Measurements from ENCODE around the gene MEFV.

The MEFV gene

DNA sequence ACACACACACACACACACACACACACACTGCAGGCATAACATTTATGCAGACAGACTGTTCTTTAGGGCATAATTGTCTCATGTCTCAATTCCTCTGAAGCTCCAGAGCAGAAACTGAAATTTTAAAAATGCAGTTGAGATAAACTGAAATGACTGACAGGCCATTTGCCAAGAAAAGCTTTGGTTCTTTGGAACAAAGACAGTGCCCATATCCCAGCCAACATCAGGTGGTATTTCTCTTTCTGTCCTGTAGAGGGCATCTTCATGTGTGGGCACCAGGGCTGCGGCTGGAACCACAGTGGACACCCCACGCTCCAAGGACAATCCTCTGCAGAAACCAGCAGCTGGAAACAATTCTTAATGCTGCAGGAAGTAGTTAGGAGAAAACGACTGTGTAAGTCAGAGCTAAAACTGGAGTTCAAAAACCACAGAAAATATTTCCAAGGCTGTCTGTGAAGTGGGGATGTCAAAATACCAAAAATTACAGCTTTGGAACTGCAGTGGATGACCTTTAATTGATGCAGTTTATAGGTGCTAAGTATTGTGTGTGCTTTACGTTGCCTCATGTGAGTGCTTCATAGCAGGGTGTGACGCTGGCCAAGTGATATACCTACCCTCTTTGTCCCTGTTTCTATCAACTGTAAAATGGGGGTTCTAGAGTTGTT, 10.6 kb upstream of the MEFV start:
- no peak for FAIRE-seq

DNA sequence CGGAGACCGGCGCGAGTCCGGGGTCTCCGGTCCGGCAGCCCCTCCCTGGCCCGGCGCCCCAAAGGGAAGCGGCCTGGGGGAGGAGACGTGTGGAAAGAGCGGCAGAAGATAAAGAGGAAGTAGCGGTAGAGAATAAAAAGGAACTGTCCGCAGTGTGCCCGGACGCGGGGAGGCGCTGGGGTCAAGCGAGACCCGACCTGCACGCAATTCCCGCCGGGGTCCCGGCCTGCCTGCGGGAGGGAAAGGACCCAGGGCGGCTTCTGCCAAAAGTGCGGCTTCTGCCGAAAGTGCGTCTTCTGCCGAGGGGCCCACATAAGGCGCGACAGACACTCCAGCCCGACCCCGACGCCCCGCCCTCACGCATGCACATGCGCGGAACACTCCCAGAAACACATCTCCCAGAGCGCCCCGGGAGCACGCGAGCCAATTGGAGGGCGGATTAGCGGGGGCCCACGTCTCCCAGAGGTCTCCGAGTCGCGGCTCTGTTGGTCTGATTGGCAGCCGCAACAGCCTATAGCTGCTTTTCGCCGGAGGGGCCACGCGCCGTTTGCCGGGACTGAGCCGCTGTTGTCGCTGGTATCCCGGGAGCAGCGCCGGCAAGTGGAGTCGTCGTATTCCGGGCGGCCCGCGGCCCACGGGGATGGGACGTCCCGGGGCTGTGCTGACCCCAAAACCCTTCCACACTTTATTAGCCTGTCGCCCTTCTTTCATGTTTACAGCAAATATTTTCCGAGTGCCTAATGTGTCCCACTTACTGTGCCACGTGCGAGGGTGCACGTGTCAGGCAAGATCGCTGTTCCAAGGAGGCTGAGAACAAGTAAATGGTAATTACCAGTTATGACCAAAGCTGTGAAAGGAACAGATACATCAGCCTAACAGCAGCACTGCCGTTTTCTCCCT, 8.0 kb upstream of the MEFV start:
- peak; percentile 86 for FAIRE-seq

DNA sequence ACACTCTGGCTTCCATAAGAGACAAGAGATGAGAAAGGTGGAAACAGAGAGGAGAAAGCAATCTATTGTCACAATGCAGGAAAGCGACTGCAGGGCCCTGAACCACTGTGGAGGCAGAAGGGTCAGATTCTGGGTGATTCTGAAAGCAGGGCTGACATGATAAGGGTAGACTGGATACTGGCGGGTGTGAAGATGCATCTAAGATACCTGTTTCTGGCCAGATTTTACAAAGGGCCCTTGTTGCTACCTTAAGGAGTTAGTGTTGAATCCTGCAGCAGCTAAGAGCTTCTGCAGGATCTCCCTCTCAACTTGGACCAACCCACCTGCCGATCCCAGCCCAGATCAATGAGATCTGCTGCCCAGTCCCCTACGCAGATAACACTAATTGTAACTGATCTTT, 6.1 kb upstream of the MEFV start:
- FAIRE-seq = no peak

DNA sequence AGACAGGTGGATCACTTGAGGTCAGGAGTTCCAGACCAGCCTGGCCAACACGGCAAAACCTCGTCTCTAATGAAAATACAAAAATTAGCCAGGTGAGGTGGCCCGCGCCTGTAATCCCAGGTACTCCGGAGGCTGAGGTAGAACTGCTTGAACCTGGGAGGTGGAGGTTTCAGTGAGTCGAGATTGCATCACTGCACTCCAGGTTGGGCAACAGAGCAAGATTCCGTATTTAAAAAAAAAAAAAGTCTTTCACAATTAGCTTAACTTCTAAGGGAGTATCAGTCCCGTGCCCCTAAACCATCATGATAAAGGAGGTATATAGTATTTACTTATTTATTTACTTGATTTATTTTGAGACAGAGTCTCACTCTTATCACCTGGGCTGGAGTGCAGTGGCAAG, 3.4 kb upstream of the MEFV start:
- no peak for FAIRE-seq

DNA sequence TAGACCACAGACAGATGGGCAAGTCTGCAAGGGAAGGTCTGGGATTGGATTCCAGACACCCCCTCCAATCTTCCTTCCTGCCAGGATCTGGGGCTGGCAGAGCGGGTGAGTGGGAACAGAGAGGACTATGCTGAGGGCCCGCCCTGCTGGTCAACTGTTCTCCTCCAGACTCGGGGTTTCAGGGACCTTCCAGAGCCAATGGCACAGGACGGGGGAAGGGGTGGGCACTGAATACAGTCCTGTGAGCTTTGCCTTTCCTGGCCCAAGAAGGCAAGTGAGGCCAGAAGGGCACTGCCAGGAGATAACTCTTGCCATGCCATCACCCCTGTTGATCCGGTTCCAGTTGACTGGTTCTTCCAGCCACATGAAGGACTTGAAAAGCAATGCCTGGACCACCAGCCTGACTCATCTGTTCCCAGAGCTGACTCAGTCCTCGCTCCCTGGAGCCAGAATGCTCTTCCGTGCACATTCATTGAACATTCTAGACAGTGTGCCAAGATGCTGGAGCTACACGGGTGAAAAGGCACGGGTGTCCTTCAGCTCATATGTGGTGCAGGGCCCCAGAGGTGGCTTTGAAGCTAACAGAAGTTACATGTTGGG, 533 bp upstream of the MEFV start:
- FAIRE-seq = no peak

DNA sequence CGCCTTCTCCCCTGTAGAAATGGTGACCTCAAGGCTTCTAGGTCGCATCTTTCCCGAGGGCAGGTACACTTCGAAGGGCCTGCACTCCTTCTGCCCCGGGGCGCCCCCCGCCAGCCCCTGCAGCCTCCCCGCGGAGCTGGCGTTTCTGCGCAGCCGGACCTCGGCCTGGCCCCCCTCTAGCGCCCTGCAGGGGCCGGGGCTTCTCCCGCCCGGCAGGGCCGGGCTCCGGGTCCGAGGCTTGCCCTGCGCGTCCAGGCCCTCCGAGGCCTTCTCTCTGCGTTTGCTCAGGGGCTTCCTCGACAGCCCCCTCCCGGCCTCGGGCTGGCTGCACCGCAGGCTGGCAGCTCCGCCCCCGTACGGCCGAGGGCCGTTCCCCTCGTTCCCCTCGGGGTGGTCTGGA, 2.1 kb downstream of the MEFV start:
- FAIRE-seq = no peak

DNA sequence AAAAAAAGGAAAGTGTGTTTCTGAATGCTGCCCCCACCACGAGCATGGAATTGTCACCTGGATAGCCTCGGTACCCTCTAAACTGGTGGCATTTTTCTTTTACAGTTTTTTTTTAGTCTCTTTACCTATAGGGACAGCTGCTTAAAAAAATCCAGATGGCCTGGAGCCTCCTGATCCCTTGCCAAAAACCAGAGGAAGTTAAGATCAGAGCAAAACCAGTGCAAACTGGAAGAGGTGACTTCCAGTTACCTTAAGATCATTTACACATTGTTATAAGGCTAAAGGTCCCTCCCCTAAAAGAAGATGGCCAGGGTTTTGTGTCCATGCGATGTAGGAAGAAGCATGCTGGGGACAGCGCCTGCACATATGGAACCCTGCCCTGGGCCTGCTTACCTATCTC, 3.5 kb downstream of the MEFV start:
- FAIRE-seq = no peak

DNA sequence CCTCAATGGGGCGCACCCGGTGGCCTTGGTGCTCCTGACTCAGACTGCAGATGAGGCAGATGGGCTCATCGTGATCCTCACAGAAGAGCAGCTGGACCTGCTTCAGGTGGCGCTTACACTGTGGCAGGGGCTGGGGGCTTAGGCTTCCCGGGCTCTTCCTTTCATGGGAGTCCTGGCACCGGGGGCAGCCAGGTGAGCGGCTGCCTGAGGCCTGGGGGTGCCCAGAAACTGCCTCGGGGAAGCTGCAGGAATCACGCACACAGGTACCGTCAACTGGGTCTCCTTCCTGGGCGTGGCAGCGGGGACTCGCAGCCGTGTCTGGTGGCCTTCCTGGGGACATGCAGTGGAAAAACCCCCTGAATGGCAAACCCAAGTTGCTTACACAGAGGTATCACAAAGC, 7.0 kb downstream of the MEFV start:
- FAIRE-seq = no peak

DNA sequence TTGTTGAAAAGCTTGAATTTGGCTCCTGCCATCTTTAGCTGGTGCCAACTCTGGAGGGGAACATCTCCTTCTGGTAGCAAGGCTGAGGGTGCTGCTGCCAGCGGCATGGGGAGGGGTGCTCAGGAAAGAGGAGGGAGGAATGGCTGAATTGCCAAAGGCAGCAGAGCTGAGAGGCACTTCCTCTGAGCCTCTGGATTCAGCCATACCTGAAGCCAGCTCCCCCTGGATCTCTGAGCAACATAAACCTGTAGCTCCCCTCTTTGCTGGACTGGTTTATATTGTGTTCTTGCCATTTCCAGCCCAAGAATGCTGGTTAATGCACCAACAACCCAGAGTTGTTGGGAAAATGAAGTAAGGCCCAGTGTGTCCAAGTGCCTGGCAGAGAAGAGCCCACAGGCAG, 7.4 kb downstream of the MEFV start:
- FAIRE-seq = no peak

DNA sequence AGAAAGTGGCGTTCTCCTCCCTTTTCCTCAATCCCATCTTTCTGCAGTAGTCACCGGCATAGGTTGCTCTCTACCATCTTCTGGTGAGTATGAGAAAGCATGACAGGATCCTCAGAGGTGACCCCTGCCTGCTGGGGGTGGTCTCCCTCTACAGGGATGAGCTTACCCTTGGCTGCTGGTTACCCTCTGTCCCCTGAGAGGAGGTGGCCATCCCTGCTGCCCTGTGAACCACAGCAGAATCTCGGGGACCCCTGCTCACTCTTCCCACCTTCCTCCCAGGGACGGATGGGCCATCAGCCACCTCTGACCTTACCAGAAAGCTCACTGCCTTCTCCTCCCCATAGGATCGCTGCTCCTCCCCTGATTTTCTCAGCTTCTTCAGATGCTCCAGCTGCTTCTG, 7.8 kb downstream of the MEFV start:
- no peak for FAIRE-seq

DNA sequence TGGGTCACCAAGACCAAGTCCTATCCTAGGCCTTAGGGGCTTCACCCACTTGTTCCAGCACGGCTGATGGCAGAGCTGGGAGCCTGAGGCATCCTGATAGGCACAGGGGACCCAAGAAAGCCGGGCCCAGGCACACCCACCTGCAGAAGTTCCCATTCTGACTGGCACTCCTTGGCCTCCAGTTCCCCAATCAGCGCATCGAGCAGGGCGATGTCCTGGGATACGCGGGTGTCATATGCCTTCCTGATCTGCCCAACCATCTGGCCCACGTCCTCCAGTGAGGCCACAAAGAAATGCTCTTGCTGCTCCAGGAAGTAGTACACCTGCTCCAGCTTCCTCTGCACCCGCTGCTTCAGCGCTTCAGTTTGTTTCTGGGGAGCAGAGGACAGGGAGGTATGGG, 9.6 kb downstream of the MEFV start:
- FAIRE-seq = no peak

DNA sequence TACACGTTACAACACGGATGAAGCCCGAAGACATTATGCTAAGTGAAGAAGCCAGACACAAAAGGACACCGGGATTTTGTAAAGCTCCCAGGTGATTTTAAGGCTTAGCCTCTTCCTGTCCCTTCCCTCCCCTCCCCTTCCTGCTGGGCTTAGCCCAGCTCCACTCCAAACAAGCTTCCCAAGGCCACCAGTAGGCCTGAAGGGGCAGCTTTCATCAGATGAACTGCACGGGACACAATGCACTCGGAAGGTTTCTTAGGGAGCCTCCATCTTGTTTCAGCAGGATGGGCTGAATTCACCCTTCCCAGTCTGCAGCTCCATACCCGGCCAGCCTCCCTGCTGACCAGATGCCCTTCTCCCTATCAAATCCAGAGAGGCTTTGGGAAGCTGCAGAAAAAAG, 10.4 kb downstream of the MEFV start:
- no peak for FAIRE-seq

DNA sequence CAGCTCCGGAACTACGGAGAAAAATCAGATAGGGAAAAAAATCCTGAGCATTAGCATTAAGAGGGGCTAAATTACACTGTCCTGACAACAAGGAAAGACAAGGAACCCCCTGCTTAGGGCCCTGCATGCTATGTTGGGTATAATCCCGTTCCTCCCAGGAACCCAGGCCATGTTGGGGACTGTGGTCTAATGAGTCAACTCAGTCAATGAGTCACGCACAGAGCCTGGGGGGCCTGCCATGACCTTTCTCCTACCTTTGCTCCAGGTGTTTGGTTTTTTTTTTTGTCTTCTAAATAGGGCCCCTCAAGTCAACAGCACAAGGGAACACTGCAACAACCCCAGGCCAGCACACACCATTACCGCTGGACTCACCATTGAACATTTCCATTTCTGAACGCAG, 12.6 kb downstream of the MEFV start:
- FAIRE-seq = no peak

DNA sequence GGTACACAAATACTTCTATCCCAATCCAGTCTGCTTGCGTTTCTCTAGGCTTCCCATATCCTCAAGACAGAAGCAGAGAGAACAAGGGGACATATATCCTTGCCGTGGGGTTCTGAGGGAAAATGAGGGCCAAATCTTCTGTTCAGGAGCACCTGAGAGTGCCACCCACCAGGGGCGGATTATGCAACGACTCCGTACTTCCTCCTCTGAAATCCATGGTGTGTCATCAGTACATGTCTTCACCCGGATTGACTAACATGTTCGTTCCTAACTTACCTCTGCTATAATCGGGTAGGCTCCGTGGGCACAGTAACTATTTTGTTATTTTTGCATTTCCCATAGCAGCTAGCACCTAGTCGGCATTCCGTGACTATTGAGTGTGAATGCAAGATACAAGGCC, 13.7 kb downstream of the MEFV start:
- no peak for FAIRE-seq

DNA sequence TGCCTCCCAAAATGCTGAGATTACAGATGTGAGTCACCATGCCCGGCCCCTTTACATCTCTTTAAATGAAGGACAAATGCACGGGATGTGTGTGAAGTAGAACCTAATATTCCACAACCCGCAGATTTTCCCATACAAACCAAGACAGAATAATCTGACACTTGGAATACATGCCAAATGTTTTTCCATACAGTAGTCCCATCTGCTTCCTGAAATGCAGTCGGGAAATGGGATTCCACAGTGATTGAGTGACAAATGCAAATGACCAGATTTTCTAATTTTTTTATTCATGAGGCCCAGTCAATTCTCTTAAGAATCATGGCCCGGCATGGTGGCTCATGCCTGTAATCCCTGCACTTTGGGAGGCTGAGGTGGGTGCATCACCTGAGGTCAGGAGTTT, 14.7 kb downstream of the MEFV start:
- no peak for FAIRE-seq

DNA sequence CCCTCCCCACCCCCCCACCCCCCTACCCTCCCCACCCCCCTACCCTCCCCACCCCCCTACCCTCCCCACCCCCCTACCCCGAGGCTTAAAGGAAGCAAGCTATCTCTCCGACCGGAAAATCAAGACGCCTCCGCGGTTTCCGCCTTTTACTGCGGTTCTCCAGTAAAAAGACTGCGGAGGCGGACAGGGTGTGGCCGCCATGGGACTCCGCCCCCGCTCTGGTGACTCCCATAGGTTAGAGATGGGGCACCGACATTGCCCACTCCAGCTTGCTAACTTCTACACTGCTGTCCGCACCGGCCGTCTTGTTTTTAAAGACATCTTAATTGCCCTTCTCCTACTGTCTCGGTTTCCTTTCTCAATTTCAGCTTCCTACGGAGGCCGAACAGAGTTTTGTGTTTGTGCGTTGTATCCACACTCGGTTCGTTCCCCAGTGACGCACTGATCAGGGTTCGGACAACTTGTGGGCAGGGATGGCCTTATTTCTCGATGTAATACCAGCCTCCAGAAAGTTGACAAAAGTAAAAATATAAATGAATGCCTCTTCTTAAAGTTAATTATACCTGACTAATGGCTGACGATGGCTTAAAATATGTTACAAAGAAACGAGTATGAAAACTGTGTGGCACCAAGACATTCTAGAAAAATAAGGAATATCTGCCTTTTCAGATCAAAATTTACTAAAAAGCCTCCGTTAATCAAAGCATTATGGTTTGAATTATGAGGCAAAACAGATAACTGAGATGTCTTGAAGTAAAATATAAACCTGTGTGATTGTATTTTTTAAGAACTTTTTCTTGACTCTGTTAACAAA, 20.4 kb downstream of the MEFV start:
- no peak for FAIRE-seq

DNA sequence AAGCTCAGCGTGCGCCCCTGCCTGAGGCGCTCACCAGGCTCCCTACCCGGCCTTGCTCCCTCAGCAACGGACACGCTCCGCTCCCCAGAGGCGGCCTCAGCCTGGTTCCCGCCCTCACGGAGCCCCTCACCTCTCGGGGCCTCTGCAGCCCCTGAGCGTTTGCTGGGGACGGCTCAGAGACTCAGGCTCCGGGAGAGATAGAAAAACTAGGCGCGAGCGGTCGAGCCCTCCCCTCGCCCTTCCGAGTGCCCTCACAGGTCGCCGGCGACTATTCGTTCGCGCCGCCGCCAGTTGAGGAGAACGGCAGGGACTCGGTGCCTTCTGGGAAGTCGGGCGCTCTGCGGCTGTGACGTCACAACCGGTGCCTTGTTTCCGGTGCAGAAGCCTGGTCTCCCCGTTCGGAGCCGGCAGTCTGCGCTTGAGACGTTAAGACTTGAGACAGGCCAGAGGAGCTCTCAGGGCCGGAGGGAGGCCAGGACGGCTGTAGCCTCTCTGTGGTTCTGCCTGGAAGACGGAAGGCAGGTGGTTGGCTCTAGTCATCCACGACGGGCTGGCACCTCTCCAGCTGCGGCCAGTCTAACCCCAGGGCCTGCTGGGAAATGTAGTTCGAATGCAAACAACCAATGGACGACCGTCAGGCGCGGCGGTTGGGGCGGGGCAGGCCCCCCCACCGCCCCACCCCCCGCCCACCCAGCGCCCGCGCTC, 21.4 kb downstream of the MEFV start, which contains the start of gene ZNF200:
Gene ZNF200 (minus strand): TSS at position 302 of the 705 bp plus-strand sequence. CDS start 1,403 bp downstream, outside the sequence.
- no peak for FAIRE-seq

DNA sequence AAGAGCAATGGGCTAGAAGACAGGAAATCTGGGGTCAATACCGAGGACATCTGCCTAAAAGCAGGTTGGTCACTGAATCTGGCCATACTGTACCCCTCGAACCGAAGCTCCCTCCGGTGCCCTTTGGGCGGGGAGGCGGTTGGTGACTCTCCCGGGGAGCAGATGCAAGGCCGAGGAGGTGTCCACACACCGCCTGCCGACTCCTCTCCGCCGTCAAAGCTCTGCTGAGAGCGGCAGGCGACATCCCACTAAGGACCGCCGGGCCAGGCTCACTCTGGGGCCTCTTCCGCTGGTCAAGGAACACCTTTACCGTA, 21.9 kb downstream of the MEFV start:
- no peak for FAIRE-seq

DNA sequence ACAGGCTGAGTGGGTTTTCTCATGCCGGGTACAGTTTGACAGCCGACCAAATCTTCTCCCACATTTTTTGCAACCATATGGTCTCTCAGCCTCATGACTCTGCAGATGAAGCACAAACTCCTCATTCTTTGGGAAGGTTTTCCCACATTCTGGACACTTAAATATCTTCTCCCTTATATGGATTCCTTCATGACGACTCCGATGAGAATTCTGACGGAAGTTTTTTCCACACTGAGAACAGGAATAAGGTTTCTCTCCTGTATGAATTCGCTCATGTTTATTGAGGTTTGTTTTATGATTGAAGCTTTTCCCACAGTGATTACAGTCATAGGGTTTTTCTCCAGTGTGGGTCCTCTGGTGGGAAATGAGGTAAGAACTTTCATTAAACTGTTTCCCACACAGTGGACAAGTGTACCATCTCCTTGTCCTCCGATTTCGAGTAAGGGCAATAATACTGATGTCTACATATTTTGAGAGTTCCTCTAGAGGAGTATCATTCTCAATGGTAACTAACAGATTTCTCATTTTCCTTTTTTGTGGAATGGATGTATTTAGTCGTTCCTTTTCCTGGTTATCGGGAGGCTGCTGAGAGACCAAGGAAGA, 32.4 kb downstream of the MEFV start:
- no peak for FAIRE-seq

DNA sequence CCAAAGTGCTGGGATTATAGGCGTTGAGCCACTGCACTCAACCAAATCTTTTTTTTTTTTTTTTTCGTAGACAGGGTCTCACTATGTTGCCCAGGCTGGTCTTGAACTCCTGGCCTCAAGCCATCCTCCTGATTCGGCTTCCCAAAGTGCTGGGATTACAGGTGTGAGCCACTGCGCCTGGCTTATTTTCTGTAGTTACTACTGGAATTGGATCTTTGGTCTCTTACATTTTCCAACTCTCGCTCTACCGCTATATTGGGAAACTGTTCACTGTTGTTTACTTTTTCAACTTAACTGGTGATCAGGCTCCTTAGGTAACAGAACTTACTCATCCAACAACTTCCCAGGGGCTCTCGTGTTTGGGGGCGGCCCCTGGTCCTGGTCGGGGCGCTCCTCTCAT, 35.6 kb downstream of the MEFV start:
- FAIRE-seq = no peak

DNA sequence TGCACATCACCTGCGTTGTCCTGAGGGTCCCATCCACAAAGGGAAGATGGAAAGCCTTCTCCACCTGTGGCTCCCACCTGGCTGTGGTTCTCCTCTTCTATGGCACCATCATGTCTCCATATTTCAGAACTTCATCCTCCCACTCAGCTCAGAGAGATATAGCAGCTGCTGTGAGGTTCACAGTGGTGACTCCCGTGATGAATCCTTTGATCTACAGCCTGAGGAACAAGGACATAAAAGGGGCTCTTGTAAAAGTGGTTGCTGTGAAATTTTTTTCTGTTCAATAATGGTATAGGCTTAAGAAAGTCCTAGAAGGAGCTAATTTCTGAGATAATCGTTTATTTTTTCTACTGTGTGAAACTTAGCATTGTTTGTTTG, 40.2 kb downstream of the MEFV start:
- no peak for FAIRE-seq

DNA sequence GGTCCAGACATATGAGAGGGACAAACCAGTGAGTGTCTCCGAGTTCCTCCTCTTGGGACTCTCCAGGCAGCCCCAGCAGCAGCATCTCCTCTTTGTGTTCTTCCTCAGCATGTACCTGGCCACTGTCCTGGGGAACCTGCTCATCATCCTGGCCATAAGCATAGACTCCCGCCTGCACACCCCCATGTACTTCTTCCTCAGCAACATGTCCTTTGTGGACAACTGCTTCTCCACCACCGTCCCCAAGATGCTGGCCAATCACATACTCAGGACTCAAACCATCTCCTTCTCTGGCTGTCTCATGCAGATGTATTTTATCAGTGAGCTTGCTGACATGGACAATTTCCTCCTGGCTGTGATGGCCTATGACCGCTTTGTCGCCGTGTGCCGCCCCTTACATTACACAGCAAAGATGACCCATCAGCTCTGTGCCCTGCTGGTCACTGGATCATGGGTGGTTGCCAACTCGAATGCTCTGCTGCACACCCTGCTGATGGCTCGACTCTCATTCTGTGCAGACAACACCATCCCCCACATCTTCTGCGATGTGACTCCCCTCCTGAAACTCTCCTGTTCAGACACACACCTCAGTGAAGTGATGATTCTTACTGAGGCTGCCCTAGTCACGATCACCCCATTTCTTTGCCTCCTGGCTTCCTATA, 40.7 kb downstream of the MEFV start:
- FAIRE-seq = no peak
